ENCODE measurements around the gene NIPBL. TPM values are rescaled to one million over a fixed set of nuclear protein-coding genes. Genes with fewer than 3 reads are reported as not detected.
"Not testable (repeated sequence)": the region's sequence is repeated elsewhere in the genome, so short reads cannot be mapped to it uniquely, and the experiment has no call there.

The NIPBL gene
- total RNA-seq, 1 experiment from 2014 or later, result 48.1 TPM

DNA sequence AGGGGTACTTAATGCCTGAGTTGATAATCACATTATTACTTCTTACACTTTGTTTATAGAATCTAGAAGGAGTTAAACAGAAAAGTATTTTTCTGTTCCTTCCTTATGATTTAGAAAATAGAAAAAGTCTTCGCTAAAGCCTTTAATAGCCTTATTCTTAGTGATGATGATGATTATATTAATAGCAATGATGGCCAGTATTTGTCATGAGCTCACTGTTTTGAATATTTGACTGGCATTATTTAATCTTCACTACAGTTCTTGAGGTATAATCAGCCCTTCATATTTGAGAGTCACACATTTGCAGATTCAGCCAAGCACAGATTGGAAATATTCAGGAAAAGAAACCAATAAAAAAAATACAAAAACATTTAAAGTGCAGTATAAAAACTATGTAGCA, 23.3 kb downstream of the NIPBL start:
- no TSS peak for BruUV-seq (replicated peaks)
- ChIA-PET CTCF (no interaction called here), POLR2A (no interaction called here)
- Mint-ChIP-seq H3K27me3 (ENCODE audit: insufficient read depth, unreplicated experiment) (no peaks in the 10 kb centered on the region), H3K4me3 (ENCODE audit: unreplicated experiment) (no peak overlapping the region), H3K27ac (ENCODE audit: unreplicated experiment) (no peak overlapping the region), H3K36me3 (ENCODE audit: insufficient read depth, unreplicated experiment) (peaks cover 8% of the 10 kb centered on the region), H3K4me1 (ENCODE audit: low read depth, unreplicated experiment) (peaks cover 14% of the 10 kb centered on the region), H3K9me3 (ENCODE audit: unreplicated experiment) (no peaks in the 10 kb centered on the region)
- intact Hi-C loops (cut with micrococcal nuclease; ENCODE audit: unreplicated experiment), result no loop called here
- Histone ChIP-seq H3K9me3 (no peaks in the 10 kb centered on the region), H3K4me3 (ENCODE audit: low read depth, low read length) (no peak overlapping the region), H3K36me3 (ENCODE audit: control insufficient read depth, insufficient read depth, low read length) (no peaks in the 10 kb centered on the region), H3K4me1 (no peaks in the 10 kb centered on the region), H3K27me3 (replicated peaks; ENCODE audit: control insufficient read depth, insufficient read depth, low read length) (no peaks in the 10 kb centered on the region)
- no peak for DNase-seq
- TF ChIP-seq, protein P1, sequence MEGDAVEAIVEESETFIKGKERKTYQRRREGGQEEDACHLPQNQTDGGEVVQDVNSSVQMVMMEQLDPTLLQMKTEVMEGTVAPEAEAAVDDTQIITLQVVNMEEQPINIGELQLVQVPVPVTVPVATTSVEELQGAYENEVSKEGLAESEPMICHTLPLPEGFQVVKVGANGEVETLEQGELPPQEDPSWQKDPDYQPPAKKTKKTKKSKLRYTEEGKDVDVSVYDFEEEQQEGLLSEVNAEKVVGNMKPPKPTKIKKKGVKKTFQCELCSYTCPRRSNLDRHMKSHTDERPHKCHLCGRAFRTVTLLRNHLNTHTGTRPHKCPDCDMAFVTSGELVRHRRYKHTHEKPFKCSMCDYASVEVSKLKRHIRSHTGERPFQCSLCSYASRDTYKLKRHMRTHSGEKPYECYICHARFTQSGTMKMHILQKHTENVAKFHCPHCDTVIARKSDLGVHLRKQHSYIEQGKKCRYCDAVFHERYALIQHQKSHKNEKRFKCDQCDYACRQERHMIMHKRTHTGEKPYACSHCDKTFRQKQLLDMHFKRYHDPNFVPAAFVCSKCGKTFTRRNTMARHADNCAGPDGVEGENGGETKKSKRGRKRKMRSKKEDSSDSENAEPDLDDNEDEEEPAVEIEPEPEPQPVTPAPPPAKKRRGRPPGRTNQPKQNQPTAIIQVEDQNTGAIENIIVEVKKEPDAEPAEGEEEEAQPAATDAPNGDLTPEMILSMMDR (IDR thresholded peaks at IDR 0.05; ENCODE audit: insufficient read depth in 1 of 2, low read depth in 1 of 2, low read length in 1 of 2, severe bottlenecking in 1 of 2, unreplicated experiment in 1 of 2), result no peak

DNA sequence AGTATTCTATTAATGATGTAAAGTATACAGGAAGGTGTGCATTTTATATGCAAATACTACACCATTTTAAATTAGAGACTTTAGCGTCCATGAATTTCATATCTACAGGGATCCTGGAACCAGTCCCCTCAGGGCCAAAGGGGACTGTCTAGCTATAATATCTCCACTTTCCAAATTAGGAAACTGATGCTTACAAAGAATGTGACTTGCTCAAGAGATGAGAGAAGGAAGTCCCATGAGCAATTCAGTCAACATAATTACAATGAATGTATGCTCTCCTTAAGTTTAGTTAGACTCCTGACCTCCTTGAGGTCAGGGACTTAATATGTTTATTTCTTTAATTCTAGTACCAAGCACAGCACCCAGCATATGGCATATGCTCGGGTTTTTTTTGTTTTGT, 23.7 kb downstream of the NIPBL start:
- Mint-ChIP-seq H3K27me3 (ENCODE audit: insufficient read depth, unreplicated experiment) (no peaks in the 10 kb centered on the region), H3K4me3 (ENCODE audit: unreplicated experiment) (no peak overlapping the region), H3K4me1 (ENCODE audit: low read depth, unreplicated experiment) (peaks cover 14% of the 10 kb centered on the region), H3K9me3 (ENCODE audit: unreplicated experiment) (no peaks in the 10 kb centered on the region), H3K36me3 (ENCODE audit: insufficient read depth, unreplicated experiment) (peaks cover 8% of the 10 kb centered on the region), H3K27ac (ENCODE audit: unreplicated experiment) (no peak overlapping the region)
- BruUV-seq (replicated peaks), result no TSS peak
- Histone ChIP-seq H3K9me3 (no peaks in the 10 kb centered on the region), H3K4me1 (no peaks in the 10 kb centered on the region), H3K36me3 (ENCODE audit: control insufficient read depth, insufficient read depth, low read length) (no peaks in the 10 kb centered on the region), H3K4me3 (ENCODE audit: low read depth, low read length) (no peak overlapping the region), H3K27me3 (replicated peaks; ENCODE audit: control insufficient read depth, insufficient read depth, low read length) (no peaks in the 10 kb centered on the region)
- TF ChIP-seq, protein P1 (IDR thresholded peaks at IDR 0.05; ENCODE audit: insufficient read depth in 1 of 2, low read depth in 1 of 2, low read length in 1 of 2, severe bottlenecking in 1 of 2, unreplicated experiment in 1 of 2), result no peak
- no peak for DNase-seq
- intact Hi-C loops (cut with micrococcal nuclease; ENCODE audit: unreplicated experiment), result no loop called here
- ChIA-PET CTCF (no interaction called here), POLR2A (no interaction called here)

DNA sequence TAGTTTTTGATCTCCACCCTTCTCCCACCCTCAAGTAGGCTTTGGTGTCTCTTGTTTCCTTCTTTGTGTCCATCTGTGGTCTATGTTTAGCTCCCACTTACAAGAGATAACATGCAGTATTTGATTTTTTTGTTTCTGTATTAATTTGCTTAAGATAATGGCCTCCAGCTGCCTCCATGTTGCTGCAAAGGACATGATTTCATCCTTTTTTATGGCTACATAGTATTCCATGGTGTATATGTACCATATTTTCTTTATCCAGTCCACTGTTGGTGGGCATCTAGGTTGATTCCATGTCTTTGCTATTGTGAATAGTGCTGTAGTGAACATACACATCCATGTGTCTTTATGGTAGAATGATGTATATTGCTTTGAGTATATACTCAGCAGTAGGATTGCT, 24.5 kb downstream of the NIPBL start:
- DNase-seq; H3K27me3 ChIP-seq (replicated peaks; ENCODE audit: control insufficient read depth, insufficient read depth, low read length); H3K36me3 Mint-ChIP-seq (ENCODE audit: insufficient read depth, unreplicated experiment); H3K4me3 Mint-ChIP-seq (ENCODE audit: unreplicated experiment); H3K9me3 Mint-ChIP-seq (ENCODE audit: unreplicated experiment); H3K27ac Mint-ChIP-seq (ENCODE audit: unreplicated experiment); H3K36me3 ChIP-seq (ENCODE audit: control insufficient read depth, insufficient read depth, low read length); intact Hi-C loops (cut with micrococcal nuclease; ENCODE audit: unreplicated experiment); H3K27me3 Mint-ChIP-seq (ENCODE audit: insufficient read depth, unreplicated experiment); BruUV-seq (replicated peaks); H3K9me3 ChIP-seq; POLR2A ChIA-PET; H3K4me1 ChIP-seq; CTCF ChIA-PET; H3K4me3 ChIP-seq (ENCODE audit: low read depth, low read length): not testable (repeated sequence)
- H3K4me1 Mint-ChIP-seq (ENCODE audit: low read depth, unreplicated experiment), result peaks cover 14% of the 10 kb centered on the region

DNA sequence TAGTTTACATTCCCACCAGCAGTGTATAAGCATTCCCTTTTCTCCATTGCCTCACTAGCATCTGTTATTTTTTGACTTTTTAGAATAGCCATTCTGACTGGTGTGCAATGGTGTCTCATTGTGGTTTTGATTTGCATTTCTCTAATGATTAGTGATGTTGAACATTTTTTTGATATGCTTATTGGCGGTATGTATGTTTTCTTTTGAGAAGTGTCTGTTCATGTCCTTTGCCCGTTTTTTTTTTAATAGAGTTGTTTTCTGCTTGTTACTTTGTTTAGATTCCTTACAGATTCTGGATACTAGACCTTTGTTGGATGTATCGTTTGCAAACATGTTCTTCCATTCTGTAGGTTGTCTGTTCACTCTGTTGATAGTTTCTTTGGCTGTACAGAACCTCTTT, 25.3 kb downstream of the NIPBL start:
- H3K36me3 Mint-ChIP-seq (ENCODE audit: insufficient read depth, unreplicated experiment), result peaks cover 8% of the 10 kb centered on the region
- TF ChIP-seq, protein P1 (IDR thresholded peaks at IDR 0.05; ENCODE audit: insufficient read depth in 1 of 2, low read depth in 1 of 2, low read length in 1 of 2, severe bottlenecking in 1 of 2, unreplicated experiment in 1 of 2), result no peak
- Histone ChIP-seq H3K4me3 (ENCODE audit: low read depth, low read length) (no peak overlapping the region), H3K4me1 (no peaks in the 10 kb centered on the region), H3K9me3 (no peaks in the 10 kb centered on the region), H3K36me3 (ENCODE audit: control insufficient read depth, insufficient read depth, low read length) (no peaks in the 10 kb centered on the region), H3K27me3 (replicated peaks; ENCODE audit: control insufficient read depth, insufficient read depth, low read length) (no peaks in the 10 kb centered on the region)
- no TSS peak for BruUV-seq (replicated peaks)
- no peak overlapping the region for H3K4me3 Mint-ChIP-seq (ENCODE audit: unreplicated experiment)
- intact Hi-C loops (cut with micrococcal nuclease; ENCODE audit: unreplicated experiment), result no loop called here
- H3K4me1 Mint-ChIP-seq (ENCODE audit: low read depth, unreplicated experiment), result peaks cover 14% of the 10 kb centered on the region
- no peak overlapping the region for H3K27ac Mint-ChIP-seq (ENCODE audit: unreplicated experiment)
- POLR2A ChIA-PET, result no interaction called here
- CTCF ChIA-PET, result no interaction called here
- DNase-seq, result no peak
- H3K27me3 Mint-ChIP-seq (ENCODE audit: insufficient read depth, unreplicated experiment), result no peaks in the 10 kb centered on the region
- no peaks in the 10 kb centered on the region for H3K9me3 Mint-ChIP-seq (ENCODE audit: unreplicated experiment)

Data from Caco-2 (cell line).